ENCODE data around the gene PGBD1. TPM values are rescaled to one million over a fixed set of nuclear protein-coding genes. Genes with fewer than 3 reads are reported as not detected.
A peak's percentile ranks its signal among the peaks of the same experiment; 100 is the strongest.

The PGBD1 gene, protein sequence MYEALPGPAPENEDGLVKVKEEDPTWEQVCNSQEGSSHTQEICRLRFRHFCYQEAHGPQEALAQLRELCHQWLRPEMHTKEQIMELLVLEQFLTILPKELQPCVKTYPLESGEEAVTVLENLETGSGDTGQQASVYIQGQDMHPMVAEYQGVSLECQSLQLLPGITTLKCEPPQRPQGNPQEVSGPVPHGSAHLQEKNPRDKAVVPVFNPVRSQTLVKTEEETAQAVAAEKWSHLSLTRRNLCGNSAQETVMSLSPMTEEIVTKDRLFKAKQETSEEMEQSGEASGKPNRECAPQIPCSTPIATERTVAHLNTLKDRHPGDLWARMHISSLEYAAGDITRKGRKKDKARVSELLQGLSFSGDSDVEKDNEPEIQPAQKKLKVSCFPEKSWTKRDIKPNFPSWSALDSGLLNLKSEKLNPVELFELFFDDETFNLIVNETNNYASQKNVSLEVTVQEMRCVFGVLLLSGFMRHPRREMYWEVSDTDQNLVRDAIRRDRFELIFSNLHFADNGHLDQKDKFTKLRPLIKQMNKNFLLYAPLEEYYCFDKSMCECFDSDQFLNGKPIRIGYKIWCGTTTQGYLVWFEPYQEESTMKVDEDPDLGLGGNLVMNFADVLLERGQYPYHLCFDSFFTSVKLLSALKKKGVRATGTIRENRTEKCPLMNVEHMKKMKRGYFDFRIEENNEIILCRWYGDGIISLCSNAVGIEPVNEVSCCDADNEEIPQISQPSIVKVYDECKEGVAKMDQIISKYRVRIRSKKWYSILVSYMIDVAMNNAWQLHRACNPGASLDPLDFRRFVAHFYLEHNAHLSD
- 7.3 TPM for polyA plus RNA-seq (2013, experiment 1 of 2; ENCODE audit: insufficient read length)
- polyA plus RNA-seq (2013, experiment 2 of 2; ENCODE audit: insufficient read length) = 4.4 TPM

DNA sequence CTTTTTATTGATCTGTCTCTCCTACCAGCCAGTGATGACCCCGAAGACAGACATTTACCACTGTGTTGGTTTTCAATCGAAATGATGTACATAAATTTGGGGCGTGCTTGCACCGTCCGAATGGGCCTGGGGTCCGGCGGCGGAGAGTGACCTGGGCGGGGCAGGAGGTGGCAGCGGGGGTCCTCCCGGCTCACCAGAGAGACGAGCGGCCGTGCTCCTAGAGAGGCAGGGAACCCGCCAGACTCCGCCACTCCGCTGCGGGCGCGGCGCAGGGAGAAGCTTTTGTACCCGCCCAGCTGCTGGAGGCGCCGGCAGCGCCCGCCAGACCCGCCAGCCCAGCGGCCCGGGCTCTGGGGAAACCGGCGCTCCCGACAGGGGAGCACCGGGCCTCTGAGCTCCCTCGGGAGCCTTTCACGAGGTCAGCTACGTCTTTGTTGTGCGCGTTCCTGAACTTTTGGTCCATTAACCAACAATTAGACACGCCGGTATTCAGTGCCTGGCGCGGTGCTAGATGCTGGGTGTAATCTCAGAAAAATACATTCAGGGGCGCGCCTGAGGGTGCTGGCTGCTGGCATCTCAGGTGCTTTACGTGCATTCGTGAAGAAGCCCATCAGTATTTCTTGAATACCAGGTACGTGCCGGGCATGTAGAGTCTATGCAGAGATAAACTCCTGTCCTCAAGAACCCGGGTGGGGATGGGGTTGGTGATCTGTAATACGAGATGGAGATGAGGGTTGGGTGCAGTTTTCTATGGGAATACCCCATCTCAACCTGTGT lies at the start of gene PGBD1:
PGBD1 (plus strand) TSS at position 285 of the 777 bp plus-strand sequence. CDS start 2,242 bp downstream, outside the sequence.
- peak; percentile 80 for DNase-seq

DNA sequence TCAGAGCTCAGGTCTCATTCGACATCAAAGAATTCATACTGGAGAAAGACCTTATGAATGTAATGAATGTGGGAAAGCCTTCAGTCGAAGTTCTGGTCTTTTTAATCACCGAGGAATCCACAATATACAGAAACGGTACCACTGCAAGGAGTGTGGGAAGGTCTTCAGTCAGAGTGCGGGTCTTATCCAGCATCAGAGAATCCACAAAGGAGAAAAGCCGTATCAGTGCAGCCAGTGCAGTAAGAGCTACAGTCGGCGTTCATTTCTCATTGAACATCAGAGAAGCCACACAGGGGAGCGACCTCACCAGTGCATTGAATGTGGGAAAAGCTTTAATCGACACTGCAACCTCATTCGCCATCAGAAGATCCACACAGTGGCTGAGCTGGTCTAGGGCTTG lies 48.6 kb upstream of the PGBD1 start:
- no peak for DNase-seq

DNA sequence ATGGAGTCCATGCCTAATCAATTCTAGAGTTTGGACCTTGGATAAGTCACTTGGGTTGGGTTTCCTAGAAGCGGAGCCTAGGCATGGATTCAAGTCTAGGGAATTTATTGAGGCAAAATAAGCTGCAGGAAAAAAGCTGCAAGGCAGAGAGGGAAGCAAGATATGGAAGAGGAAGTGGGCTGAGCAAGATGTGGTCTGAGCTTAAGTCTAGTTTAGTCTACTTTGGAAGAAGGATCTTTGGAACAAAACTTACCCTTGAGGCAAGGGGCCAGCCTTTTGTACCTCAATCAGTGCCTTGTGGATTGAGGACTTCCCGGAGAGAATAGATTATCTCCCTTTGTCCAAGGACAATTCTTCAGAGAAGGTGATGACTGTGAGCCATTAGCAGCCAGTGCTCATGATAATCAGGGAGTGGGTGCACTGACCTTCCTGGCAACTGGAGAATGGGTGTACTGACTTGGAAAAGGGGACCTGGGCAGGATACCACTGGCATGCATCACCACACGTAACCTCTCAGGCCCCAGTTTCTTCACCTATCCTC lies 45.4 kb upstream of the PGBD1 start:
- no peak for DNase-seq

DNA sequence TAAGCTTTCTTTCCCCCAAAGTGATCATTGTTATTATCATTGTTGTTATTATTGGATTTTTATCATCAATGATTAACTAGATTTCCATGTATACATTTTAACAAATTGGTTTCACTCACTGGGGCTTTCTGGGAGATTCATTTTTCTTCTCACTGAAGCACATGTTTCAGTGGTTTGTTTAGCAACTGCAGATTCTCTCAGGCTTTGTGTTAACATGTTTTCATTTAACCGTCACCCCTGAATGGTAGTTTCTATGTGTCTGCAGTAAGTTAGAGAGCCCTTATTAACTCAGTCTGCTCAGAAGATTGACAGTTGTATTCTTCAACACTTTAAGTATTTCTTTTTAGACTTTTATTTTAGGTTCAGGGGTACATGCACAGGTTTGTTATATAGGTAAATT lies 41.7 kb upstream of the PGBD1 start:
- DNase-seq = no peak

DNA sequence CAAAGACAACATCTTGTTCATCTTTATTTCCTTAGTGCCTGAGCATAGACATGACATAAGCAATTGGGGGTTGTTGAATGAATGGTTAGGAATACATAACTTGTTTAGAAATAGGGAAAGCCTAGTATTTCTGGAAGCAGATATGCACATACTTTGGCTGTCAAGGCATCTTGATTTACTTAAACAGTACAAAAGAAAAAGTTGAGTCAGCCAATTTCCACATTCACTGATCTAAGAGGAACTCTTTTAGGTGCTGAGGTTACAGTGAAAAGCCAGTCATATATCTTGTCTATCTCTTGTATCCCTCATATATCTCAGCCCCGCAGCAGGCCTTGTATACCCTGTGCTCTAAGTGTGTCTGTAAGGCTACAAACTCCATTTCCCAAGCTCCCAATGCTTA lies 40.9 kb upstream of the PGBD1 start:
- DNase-seq = no peak

DNA sequence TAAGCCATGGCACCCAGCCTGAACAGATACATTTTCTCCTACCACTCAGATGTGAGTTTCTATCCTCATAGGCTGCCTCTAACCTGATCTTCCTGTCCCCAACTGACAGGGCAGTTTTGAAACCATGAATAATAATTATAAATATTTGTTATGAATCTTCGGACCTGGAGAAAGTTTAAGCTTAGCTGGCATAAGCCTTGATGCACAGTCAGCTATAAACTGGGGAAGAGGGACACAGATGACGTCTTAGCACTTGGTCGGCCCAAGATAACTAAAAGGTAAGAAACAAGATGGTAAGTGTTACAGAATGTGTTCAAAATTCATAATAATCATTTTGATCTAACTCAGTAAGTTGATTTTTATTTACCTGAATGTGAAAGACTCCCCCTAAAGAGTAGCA lies 37.4 kb upstream of the PGBD1 start:
- no peak for DNase-seq

DNA sequence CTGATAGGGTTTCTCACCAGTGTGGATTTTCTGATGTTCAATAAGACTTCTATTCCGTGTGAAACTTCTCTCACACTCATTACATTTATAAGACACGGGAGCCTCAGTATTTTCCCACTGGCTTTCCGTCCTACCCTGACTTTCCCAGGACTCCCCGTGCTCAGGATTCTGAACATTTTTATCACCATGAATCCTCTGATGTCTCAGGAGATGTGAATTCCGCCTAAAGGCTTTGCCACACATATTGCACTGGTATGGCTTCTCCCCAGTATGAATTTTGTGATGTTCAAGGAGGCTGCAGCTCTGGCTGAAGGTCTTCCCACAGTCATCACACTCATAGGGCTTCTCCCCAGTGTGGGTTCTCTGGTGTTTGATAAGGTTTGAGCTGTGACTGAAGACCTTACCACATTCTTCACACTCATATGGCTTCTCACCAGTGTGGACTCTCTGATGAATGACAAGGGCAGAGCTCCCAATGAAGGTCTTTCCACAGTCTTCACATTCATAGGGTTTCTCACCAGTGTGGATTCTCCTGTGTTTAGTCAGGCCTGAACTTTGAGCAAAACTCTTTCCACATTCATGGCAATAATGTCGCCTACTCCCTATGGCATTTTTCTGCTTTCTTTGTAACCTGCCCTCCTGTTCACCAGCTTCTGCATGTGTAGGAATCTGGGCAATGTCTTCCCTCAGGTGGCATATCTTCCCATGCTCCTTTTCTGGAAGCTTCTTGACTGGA lies 36.0 kb upstream of the PGBD1 start:
- no peak for DNase-seq

DNA sequence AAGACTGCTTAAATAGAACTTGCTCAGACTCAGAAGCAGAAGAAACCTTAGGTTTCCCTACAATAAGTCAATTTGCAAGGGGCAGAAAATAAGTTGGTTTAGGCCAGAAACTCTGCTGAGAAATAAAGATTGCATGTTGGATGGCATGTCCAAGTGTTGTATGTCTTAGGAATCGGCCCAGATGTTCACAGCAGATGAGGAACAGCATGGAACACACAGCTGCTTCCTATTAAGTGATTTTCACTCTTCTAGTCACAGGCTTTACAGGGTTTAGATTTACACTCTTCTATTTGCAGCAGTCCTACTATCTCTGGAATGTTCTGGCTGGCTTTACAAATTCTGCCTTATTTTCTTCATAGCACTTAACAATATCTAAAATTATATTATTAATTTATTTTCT lies 32.5 kb upstream of the PGBD1 start:
- DNase-seq = no peak

DNA sequence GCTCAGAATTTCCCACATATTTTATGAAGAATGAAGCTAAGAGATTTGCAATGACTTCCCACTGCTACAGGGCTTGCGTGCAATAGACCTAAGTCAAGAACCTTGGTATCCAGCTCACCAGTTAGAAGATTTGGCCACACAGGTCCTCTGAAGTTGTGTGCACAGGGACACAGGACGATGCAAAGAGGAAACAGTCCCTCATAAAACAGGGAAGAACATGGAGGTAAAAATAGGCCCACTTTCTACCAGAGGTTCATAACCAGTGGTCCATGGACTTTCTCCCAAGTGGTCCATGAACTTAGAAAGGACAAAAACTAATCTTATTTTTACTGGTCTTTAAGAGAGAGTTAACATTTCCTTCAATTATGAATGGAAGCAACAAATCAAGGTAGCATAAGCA lies 30.6 kb upstream of the PGBD1 start:
- no peak for DNase-seq

DNA sequence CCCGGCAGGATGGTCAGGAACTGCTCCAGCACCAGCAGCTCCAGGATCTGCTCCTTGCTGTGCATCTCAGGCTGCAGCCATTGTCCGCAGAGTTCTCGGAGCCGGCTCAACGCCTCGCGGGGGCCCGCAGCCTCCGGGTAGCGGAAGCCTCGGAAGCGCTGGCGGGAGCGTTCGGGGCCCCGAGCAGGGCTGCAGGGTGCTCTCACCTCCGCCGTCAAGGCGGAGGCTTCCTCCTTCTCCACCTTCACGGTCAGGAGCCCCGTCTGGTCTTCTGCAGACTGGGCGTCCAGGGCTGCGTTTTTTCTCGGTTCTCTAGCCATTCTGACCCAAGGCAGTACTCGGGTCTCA lies 29.7 kb upstream of the PGBD1 start:
- peak; percentile 11 for DNase-seq

DNA sequence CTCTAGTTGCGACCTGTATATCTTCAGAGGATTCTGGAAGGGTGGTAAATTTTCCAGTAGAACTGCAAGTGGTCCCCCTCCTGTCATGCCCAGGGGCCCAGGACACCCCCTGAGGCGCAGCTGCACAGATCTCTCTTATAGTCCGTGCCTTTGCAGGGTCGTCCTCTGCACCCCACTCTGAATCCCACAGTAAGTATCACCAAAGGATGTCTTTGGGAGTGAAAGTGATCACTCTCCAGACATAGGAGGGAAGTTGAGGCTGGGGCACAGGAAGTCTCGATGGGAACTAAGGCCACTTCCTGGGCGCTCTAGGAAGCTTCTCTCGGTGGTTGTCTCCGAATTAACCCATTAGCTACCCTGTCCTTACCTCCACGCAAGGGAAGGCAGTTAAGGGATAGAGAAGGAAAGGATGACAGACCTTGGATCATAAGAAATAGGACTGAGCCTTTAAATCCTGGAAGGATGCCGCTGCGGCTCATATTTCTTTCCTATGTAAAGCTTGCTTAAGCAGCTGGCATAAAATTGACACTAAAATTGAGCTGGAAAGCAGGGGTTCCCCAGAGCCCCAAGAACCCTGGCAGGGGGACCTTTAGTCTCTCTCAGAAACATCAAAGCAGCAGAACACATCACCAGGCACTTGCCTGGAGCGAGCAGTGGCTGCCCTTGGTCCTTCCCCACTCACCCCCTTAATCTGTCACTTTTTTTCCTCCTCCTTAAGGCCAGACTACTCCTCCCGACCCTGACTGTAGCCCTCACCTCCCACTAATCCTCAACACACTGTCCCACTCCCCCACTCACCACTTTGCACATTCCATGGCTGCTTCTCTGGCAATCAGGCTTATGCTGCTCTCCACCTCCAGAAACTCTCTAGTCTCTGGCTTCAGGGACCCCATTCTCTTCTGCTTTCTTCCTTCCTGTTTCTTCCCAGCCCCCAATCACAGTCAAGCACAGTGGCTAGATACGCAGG lies 29.1 kb upstream of the PGBD1 start, which contains the start of gene ZKSCAN4:
ZKSCAN4 (minus strand) TSS at position 261 of the 967 bp plus-strand sequence. CDS start 289 bp downstream, outside the sequence.
- peak; percentile 91 for DNase-seq

DNA sequence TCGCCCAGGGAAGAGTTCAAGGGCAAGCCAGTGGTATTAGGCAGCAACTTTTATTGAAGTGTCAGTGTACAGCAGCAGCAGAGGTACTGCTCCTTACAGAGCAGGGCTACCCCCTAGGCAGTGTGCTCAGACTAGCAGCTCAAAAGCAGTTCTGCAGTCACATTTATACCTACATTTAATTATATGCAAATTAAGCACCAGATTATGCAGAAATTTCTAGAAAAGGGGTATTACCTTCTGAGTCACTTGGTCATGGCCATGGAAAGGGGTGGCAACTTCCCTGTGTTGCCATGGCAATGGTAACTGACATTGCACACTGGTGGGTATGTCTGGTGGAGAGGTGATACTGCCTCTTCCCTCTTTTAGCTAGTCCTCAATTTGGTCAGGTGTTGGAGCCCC lies 27.3 kb upstream of the PGBD1 start:
- no peak for DNase-seq

DNA sequence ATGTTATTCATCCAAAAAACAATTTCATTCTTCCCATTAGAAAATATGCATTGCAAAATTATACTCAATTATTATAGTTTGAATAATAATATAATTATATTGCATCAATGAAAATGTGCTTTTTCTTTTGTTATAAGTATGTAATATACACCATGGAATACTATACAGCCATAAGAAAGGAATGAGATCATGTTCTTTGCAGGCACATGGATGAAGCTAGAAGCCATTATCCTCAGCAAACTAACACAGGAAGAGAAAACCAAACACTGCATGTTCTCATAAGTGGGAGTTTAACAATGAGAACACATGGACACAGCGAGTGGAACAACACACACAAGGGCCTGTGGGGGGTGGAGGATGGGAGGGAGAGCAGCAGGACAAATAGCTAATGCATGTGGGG lies 24.3 kb upstream of the PGBD1 start:
- DNase-seq = no peak

DNA sequence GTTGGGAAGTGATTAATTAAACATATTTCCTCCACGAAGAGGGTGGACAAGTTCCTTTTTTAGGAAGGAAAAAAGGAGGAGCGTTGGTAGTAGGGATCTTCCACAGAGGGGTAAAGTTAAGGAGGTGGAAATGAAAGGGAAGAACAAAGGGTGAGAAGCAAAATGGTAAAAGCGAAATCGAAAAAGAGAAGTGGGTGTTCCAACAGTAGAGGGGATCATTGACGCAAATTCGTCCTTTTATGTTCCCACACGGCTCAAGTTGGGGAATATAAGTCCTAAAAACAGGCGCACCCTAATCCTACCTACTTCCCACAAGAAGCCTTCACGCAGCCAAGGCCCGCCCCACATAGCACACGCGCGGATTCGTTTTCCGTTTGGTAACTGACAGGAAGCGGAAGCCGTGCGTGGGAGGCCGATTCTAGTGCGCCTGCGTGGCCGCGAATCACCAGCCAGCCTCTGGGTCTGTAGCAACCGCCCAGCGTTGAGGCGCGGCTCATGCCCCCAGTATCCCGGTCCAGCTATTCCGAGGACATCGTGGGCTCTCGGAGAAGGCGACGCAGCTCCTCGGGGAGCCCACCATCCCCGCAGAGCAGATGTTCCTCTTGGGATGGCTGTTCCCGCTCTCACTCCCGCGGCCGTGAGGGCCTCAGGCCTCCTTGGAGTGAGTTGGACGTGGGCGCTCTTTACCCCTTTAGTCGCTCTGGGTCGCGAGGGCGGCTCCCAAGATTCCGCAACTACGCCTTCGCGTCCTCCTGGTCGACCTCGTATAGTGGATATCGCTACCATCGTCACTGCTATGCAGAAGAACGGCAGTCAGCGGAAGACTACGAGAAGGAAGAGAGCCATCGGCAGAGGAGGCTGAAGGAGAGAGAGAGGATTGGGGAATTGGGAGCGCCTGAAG lies 22.2 kb upstream of the PGBD1 start, which contains the start of gene NKAPL:
NKAPL (plus strand) TSS at position 421 of the 901 bp plus-strand sequence; CDS start at position 496, 75 bp downstream.
- peak; percentile 62 for DNase-seq

DNA sequence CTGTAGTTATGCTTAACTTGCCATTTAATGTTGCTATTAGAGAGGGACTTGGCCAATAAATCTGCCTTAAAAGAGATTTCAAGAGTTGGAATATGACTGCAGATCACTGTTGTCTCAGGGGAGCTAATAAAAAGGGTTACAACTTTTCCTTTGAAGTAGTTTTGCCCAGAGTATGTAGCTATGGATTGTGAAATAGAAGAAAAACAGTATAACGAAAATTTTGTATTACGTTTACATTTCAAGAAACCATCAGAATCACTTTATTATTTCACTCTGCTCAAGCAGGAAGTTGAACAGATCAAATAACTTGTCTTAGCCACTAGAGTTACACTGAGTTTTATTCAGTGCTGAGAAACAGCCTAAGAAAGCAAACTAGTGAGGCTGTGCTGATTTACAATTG lies 17.4 kb upstream of the PGBD1 start:
- no peak for DNase-seq

DNA sequence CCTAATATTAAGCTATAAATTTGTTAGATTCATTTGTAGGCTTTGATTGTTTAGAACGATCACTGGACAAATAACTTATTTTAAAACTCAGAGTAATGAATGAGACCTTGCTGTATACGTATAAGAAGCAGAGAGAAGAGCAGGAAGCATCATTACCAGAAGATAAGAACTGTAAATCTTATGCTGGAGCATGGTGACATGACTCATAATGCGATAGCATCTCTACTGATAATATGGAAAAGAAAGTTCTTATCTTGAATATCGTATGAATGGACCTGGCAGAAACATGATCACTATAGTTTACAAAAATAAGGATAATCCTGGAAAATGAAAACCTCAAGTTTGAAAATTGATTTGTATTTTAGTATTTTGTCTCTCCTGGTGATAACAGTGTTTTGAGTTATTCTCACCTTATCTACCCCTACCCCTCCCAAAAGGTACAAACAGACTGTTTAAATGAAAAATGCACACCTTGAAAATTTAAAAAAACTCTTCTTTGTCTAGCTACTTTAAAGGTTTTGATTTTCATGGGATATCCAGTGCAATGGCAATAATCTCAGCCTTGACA lies 16.5 kb upstream of the PGBD1 start:
- DNase-seq = no peak

DNA sequence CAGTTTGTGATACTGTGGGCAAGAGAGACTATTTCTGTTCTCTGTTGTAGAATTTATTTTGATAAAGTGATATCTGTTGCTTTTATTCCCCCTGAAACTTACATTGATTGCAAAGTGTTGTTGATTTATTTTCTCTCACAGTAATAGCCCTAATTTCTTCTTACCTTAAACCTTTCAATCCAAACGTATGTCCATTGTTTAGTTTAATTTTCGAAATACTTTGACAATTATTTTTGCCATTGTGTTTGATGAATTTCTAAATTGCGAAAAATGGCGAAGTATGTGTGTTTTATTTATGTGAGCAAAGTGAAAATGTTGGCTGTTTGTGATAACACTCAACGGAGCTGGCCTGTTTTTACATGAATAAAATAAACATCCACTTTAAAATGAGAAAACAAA lies 14.8 kb upstream of the PGBD1 start:
- no peak for DNase-seq

DNA sequence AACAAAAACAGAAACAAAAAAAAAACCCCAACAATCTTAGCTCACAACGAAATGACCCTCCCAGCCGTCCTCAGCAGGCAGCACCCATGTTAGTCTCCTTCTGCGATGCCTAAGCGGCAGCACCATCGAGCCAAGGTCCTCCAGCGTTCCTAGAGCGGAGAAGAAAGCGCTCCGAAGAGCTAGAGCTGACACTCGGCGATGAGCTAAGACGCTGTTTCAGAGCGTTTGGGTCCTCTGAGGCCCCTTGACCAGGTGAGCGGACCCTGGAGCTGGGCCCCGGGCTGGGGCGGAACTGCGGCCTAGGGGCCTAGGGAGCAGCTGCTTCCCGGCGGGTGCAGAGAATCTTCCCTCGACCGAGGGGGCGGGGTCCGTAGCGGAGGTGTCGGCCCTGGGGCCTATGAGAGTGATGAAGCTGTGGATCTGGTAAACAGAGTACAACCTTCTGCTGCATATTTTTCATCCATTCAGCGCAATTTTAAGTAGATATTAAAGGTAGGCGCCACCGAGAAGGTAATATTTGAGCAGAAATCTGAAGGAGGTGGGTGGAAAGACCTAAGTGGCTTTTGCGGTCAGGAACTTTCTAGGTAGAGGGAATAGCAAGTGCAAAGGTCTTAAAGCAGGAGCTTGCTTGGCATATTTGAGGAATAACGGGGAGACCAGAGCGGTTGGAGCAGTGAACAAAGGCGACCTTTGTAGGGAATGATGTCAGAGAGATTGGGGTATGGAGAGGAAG lies 14.2 kb upstream of the PGBD1 start, which contains the start of gene ZSCAN26:
ZSCAN26 (plus strand) TSS at position 182 of the 733 bp plus-strand sequence. CDS start 4,777 bp downstream, outside the sequence.
- peak; percentile 90 for DNase-seq

Data from fibroblast of skin of back (primary cell).